NB4 (cell line): Measurements from ENCODE around the gene DCLK1.

Source experiments
- DNase-seq: peaks from one replicate; pipeline ENCODE4 v3.0.0; 2010; ENCODE audit warnings: low read depth
- H3K4me3 ChIP-seq: one replicate; pipeline ENCODE4 v1.5.1; 2011; ENCODE audit warnings: mild to moderate bottlenecking, low read depth, low read length, moderate library complexity
- MYC ChIP-seq: IDR thresholded peaks from 2 replicates; pipeline ENCODE4 v1.6.1; 2011; ENCODE audit warnings: low read depth, low read length
- POLR2A ChIP-seq: IDR thresholded peaks from 2 replicates; pipeline ENCODE4 v1.6.1; 2011; ENCODE audit warnings: mild to moderate bottlenecking; ENCODE audit not compliant: insufficient read length; ENCODE audit errors: extremely low read depth
- TF ChIP-seq, protein P1 (sequence below): IDR thresholded peaks from one replicate; pipeline ENCODE4 v1.5.1; 2012; ENCODE audit warnings: low read depth, low read length
- TF ChIP-seq, protein P2 (sequence below): IDR thresholded peaks from 2 replicates; pipeline ENCODE4 v1.6.1; 2011; ENCODE audit warnings: low read depth, low read length

The DCLK1 gene

GRCh38 chr13:36089130-36089647, 42.0 kb downstream of the DCLK1 start:
- no peak overlapping the region for H3K4me3 ChIP-seq
- TF ChIP-seq, protein P1, sequence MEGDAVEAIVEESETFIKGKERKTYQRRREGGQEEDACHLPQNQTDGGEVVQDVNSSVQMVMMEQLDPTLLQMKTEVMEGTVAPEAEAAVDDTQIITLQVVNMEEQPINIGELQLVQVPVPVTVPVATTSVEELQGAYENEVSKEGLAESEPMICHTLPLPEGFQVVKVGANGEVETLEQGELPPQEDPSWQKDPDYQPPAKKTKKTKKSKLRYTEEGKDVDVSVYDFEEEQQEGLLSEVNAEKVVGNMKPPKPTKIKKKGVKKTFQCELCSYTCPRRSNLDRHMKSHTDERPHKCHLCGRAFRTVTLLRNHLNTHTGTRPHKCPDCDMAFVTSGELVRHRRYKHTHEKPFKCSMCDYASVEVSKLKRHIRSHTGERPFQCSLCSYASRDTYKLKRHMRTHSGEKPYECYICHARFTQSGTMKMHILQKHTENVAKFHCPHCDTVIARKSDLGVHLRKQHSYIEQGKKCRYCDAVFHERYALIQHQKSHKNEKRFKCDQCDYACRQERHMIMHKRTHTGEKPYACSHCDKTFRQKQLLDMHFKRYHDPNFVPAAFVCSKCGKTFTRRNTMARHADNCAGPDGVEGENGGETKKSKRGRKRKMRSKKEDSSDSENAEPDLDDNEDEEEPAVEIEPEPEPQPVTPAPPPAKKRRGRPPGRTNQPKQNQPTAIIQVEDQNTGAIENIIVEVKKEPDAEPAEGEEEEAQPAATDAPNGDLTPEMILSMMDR, result no peak
- no peak for TF ChIP-seq MYC
- TF ChIP-seq, protein P2, sequence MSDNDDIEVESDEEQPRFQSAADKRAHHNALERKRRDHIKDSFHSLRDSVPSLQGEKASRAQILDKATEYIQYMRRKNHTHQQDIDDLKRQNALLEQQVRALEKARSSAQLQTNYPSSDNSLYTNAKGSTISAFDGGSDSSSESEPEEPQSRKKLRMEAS, result no peak
- no peak for TF ChIP-seq POLR2A
- DNase-seq, result no peak

DNA sequence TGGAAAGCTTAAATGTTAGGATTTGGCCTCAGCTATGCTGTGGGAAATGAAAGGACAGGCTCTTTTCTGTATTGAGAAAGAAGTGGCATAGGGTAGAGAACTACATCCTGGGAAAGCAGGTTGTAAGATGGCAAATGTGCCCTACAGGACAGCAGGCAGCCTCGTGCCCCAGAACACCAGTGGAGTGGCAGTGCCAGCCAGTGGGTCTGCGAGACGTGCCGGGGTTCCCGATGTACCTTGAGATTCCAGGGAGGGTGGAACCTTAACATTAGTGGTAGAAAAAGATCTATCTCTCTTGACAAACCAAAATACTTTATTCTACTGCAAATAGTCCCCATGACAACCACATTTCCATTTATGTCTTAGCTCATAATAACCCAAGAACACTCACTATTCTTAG, 42.7 kb downstream of the DCLK1 start:
- no peak for DNase-seq
- TF ChIP-seq, protein P2, result no peak
- no peak overlapping the region for H3K4me3 ChIP-seq

- DNase-seq, result no peak
- TF ChIP-seq MYC (no peak), POLR2A (no peak)
- TF ChIP-seq, protein P2, result no peak
- TF ChIP-seq, protein P1, result no peak
- no peak overlapping the region for H3K4me3 ChIP-seq
Measured at GRCh38 chr13:36088001-36088400, 43.2 kb downstream of the DCLK1 start.

GRCh38 chr13:36086117-36086516, 45.1 kb downstream of the DCLK1 start:
- H3K4me3 ChIP-seq, result no peak overlapping the region
- TF ChIP-seq MYC (no peak), POLR2A (no peak)
- TF ChIP-seq, protein P2, result no peak
- TF ChIP-seq, protein P1, result no peak
- DNase-seq, result no peak

DNA sequence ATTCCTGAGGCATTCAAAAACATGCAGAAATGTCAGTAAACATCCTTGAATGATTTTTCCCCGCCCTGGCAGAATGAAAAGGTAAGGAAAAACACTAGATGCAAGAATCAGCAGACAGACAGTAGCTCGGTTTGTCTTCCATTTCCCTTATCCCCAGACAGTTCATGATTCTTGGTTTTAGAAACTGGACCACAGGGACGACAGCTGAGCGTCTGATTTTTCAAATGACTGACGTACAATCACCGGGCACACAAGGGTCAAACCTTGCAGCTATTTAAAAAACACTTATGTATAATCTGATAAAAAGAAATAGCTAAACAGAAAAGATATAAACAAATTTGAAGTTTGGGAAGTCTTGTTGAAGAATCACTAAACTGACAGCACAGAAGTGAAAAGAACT, 47.1 kb downstream of the DCLK1 start:
- no peak for DNase-seq
- no peak overlapping the region for H3K4me3 ChIP-seq
- TF ChIP-seq, protein P1, result no peak

GRCh38 chr13:36082806-36083205, 48.4 kb downstream of the DCLK1 start:
- DNase-seq, result no peak
- TF ChIP-seq, protein P1, result no peak
- TF ChIP-seq POLR2A (no peak), MYC (no peak)
- TF ChIP-seq, protein P2, result no peak
- H3K4me3 ChIP-seq, result no peak overlapping the region
